ENCODE results near the gene CARD6. TPM values are rescaled to one million over a fixed set of nuclear protein-coding genes. Genes with fewer than 3 reads are reported as not detected.
A peak's percentile ranks its signal among the peaks of the same experiment; 100 is the strongest.

Gene CARD6
- total RNA-seq, 1 donor from 2014 or later, result 24.3 TPM

DNA sequence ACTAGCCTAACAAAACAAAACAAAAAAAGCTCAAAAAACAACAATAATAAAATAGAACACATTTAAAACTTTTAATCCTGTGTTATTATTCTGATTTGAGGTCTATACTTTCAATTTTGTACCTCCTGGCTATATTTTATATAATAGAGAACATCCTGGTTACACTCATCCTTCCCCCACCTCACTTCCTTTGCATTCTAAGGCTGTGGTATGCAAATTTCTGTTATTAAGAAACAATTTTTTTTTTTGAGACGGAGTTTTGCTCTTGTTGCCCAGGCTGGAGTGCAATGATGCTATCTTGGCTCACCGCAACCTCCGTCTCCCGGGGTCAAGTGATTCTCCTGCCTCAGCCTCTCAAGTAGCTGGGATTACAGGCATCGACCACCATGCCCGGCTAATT is 3.1 kb upstream of the CARD6 start:
- Histone ChIP-seq H3K9me3 (no peaks in the 10 kb centered on the region), H3K4me1 (peaks cover 30% of the 10 kb centered on the region), H3K36me3 (peaks cover 10% of the 10 kb centered on the region), H3K27ac (no peak overlapping the region), H3K27me3 (ENCODE audit: low read depth) (no peaks in the 10 kb centered on the region), H3K4me3 (no peak overlapping the region)
- ATAC-seq, result no peak
- TF ChIP-seq, protein P1, sequence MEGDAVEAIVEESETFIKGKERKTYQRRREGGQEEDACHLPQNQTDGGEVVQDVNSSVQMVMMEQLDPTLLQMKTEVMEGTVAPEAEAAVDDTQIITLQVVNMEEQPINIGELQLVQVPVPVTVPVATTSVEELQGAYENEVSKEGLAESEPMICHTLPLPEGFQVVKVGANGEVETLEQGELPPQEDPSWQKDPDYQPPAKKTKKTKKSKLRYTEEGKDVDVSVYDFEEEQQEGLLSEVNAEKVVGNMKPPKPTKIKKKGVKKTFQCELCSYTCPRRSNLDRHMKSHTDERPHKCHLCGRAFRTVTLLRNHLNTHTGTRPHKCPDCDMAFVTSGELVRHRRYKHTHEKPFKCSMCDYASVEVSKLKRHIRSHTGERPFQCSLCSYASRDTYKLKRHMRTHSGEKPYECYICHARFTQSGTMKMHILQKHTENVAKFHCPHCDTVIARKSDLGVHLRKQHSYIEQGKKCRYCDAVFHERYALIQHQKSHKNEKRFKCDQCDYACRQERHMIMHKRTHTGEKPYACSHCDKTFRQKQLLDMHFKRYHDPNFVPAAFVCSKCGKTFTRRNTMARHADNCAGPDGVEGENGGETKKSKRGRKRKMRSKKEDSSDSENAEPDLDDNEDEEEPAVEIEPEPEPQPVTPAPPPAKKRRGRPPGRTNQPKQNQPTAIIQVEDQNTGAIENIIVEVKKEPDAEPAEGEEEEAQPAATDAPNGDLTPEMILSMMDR (IDR thresholded peaks at IDR 0.05), result no peak
- intact Hi-C loops (cut with DNase I), result no loop called here
- DNase-seq, result no peak

DNA sequence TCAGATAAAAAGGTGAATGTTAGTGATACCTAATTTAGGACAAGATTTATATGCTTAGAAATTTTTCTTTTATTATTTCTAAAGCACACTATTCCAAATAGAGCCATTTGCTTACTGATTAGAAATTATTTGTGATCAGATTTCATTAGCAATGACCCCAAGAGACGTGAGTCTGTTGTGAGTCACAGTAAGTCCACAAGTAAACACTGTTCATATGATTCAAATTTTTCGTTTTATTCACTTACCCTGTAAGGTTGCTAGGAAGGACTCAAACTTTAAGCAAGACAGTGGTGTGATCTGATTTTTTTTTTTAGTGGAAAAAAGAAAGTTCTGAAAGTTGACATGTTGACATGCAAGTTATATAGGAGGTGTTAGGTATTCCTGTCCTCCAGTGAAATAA is 1.2 kb downstream of the CARD6 start:
- peak in 1 of 2 donors; percentile 66 for ATAC-seq
- H3K27ac ChIP-seq, result peak overlapping the region; percentile 87

GRCh38 chr5:40844565-40844964 is 3.4 kb downstream of the CARD6 start:
- H3K4me1 ChIP-seq, result peaks cover 23% of the 10 kb centered on the region
- peaks cover 30% of the 10 kb centered on the region for H3K36me3 ChIP-seq
- no peak overlapping the region for H3K4me3 ChIP-seq
- intact Hi-C loops (cut with DNase I), result no loop called here
- TF ChIP-seq, protein P1 (IDR thresholded peaks at IDR 0.05), result no peak
- H3K27me3 ChIP-seq (ENCODE audit: low read depth), result no peaks in the 10 kb centered on the region
- H3K9me3 ChIP-seq, result no peaks in the 10 kb centered on the region
- no peak overlapping the region for H3K27ac ChIP-seq
- ATAC-seq (no peak), DNase-seq (no peak)

More for the DNA sequence above, 1.2 kb downstream of the CARD6 start:
- peaks cover 21% of the 10 kb centered on the region for H3K36me3 ChIP-seq
- H3K9me3 ChIP-seq, result no peaks in the 10 kb centered on the region
- intact Hi-C loops (cut with DNase I), result no loop called here
- peaks cover 23% of the 10 kb centered on the region for H3K4me1 ChIP-seq
- TF ChIP-seq, protein P1 (IDR thresholded peaks at IDR 0.05), result no peak
- DNase-seq, result no peak
- no peaks in the 10 kb centered on the region for H3K27me3 ChIP-seq (ENCODE audit: low read depth)
- peak overlapping the region; percentile 54 for H3K4me3 ChIP-seq

GRCh38 chr5:40846371-40846770 is 5.2 kb downstream of the CARD6 start:
- no peak for ATAC-seq
- H3K36me3 ChIP-seq, result peaks cover 37% of the 10 kb centered on the region

GRCh38 chr5:40847525-40847924 is 6.4 kb downstream of the CARD6 start:
- no peak for DNase-seq
- Histone ChIP-seq H3K27me3 (ENCODE audit: low read depth) (no peaks in the 10 kb centered on the region), H3K27ac (no peak overlapping the region), H3K4me1 (peaks cover 18% of the 10 kb centered on the region), H3K4me3 (no peak overlapping the region), H3K9me3 (no peaks in the 10 kb centered on the region), H3K36me3 (peaks cover 39% of the 10 kb centered on the region)
- intact Hi-C loops (cut with DNase I), result no loop called here
- ATAC-seq, result no peak
- TF ChIP-seq, protein P1 (IDR thresholded peaks at IDR 0.05), result no peak

More at GRCh38 chr5:40846371-40846770, 5.2 kb downstream of the CARD6 start:
- no peak for DNase-seq
- no peak overlapping the region for H3K27ac ChIP-seq
- H3K27me3 ChIP-seq (ENCODE audit: low read depth), result no peaks in the 10 kb centered on the region
- no peaks in the 10 kb centered on the region for H3K9me3 ChIP-seq
- peaks cover 23% of the 10 kb centered on the region for H3K4me1 ChIP-seq
- intact Hi-C loops (cut with DNase I), result no loop called here
- H3K4me3 ChIP-seq, result no peak overlapping the region
- TF ChIP-seq, protein P1 (IDR thresholded peaks at IDR 0.05), result no peak
